ENCODE results near the gene KCNMB1. TPM values are rescaled to one million over a fixed set of nuclear protein-coding genes. Genes with fewer than 3 reads are reported as not detected.

The KCNMB1 gene
- total RNA-seq, 1 donor from 2014 or later = 1.1 TPM

GRCh38 chr5:170410401-170410800 lies 21.2 kb upstream of the KCNMB1 start:
- Mint-ChIP-seq H3K36me3 (ENCODE audit: low read depth, unreplicated experiment) (no peaks in the 10 kb centered on the region), H3K4me1 (ENCODE audit: unreplicated experiment) (peaks cover 37% of the 10 kb centered on the region), H3K4me3 (ENCODE audit: unreplicated experiment) (no peak overlapping the region), H3K27ac (ENCODE audit: unreplicated experiment) (no peak overlapping the region), H3K9me3 (ENCODE audit: unreplicated experiment) (no peaks in the 10 kb centered on the region), H3K27me3 (ENCODE audit: unreplicated experiment) (peaks cover 3% of the 10 kb centered on the region)
- no peak for TF ChIP-seq CTCF (IDR thresholded peaks at IDR 0.05; ENCODE audit: unreplicated experiment)
- no peak for DNase-seq (ENCODE audit: low spot score)

- Mint-ChIP-seq H3K9me3 (ENCODE audit: unreplicated experiment) (no peaks in the 10 kb centered on the region), H3K4me3 (ENCODE audit: unreplicated experiment) (no peak overlapping the region), H3K27me3 (ENCODE audit: unreplicated experiment) (peaks cover 3% of the 10 kb centered on the region), H3K36me3 (ENCODE audit: low read depth, unreplicated experiment) (no peaks in the 10 kb centered on the region), H3K27ac (ENCODE audit: unreplicated experiment) (no peak overlapping the region), H3K4me1 (ENCODE audit: unreplicated experiment) (peaks cover 32% of the 10 kb centered on the region)
- no peak for DNase-seq (ENCODE audit: low spot score)
- TF ChIP-seq CTCF (IDR thresholded peaks at IDR 0.05; ENCODE audit: unreplicated experiment) = no peak
Observed at GRCh38 chr5:170408877-170409660, 19.9 kb upstream of the KCNMB1 start.

- Mint-ChIP-seq H3K27me3 (ENCODE audit: unreplicated experiment) (peaks cover 3% of the 10 kb centered on the region), H3K4me1 (ENCODE audit: unreplicated experiment) (peaks cover 32% of the 10 kb centered on the region), H3K9me3 (ENCODE audit: unreplicated experiment) (no peaks in the 10 kb centered on the region), H3K4me3 (ENCODE audit: unreplicated experiment) (no peak overlapping the region), H3K27ac (ENCODE audit: unreplicated experiment) (no peak overlapping the region), H3K36me3 (ENCODE audit: low read depth, unreplicated experiment) (no peaks in the 10 kb centered on the region)
- no peak for TF ChIP-seq CTCF (IDR thresholded peaks at IDR 0.05; ENCODE audit: unreplicated experiment)
- DNase-seq (ENCODE audit: low spot score) = no peak
Observed at GRCh38 chr5:170408226-170408625, 19.1 kb upstream of the KCNMB1 start.

GRCh38 chr5:170407062-170407461 lies 17.9 kb upstream of the KCNMB1 start:
- no peaks in the 10 kb centered on the region for H3K9me3 Mint-ChIP-seq (ENCODE audit: unreplicated experiment)
- H3K36me3 Mint-ChIP-seq (ENCODE audit: low read depth, unreplicated experiment) = peaks cover under 1% of the 10 kb centered on the region
- H3K4me3 Mint-ChIP-seq (ENCODE audit: unreplicated experiment) = no peak overlapping the region
- peaks cover 3% of the 10 kb centered on the region for H3K27me3 Mint-ChIP-seq (ENCODE audit: unreplicated experiment)
- no peak for DNase-seq (ENCODE audit: low spot score)
- no peak overlapping the region for H3K27ac Mint-ChIP-seq (ENCODE audit: unreplicated experiment)
- TF ChIP-seq CTCF (IDR thresholded peaks at IDR 0.05; ENCODE audit: unreplicated experiment) = no peak
- H3K4me1 Mint-ChIP-seq (ENCODE audit: unreplicated experiment) = peaks cover 30% of the 10 kb centered on the region

GRCh38 chr5:170405817-170406216 lies 16.6 kb upstream of the KCNMB1 start:
- Mint-ChIP-seq H3K4me3 (ENCODE audit: unreplicated experiment) (no peak overlapping the region), H3K9me3 (ENCODE audit: unreplicated experiment) (no peaks in the 10 kb centered on the region), H3K27ac (ENCODE audit: unreplicated experiment) (peak overlapping the region; percentile 49), H3K4me1 (ENCODE audit: unreplicated experiment) (peaks cover 28% of the 10 kb centered on the region), H3K36me3 (ENCODE audit: low read depth, unreplicated experiment) (peaks cover 3% of the 10 kb centered on the region), H3K27me3 (ENCODE audit: unreplicated experiment) (peaks cover 3% of the 10 kb centered on the region)
- TF ChIP-seq CTCF (IDR thresholded peaks at IDR 0.05; ENCODE audit: unreplicated experiment) = no peak
- no peak for DNase-seq (ENCODE audit: low spot score)

Measured in endothelial cell (in vitro differentiated cells).